Measurements from ENCODE around the gene SLC25A12. TPM values are rescaled to one million over a fixed set of nuclear protein-coding genes. Genes with fewer than 3 reads are reported as not detected.

Gene SLC25A12
- total and polyA plus RNA-seq, 9 of the 15 experiments (the other 6 are each of a cell fraction or from before 2014, with no cell fraction given) = 13.5 to 36.5 (median 21.7) TPM

DNA sequence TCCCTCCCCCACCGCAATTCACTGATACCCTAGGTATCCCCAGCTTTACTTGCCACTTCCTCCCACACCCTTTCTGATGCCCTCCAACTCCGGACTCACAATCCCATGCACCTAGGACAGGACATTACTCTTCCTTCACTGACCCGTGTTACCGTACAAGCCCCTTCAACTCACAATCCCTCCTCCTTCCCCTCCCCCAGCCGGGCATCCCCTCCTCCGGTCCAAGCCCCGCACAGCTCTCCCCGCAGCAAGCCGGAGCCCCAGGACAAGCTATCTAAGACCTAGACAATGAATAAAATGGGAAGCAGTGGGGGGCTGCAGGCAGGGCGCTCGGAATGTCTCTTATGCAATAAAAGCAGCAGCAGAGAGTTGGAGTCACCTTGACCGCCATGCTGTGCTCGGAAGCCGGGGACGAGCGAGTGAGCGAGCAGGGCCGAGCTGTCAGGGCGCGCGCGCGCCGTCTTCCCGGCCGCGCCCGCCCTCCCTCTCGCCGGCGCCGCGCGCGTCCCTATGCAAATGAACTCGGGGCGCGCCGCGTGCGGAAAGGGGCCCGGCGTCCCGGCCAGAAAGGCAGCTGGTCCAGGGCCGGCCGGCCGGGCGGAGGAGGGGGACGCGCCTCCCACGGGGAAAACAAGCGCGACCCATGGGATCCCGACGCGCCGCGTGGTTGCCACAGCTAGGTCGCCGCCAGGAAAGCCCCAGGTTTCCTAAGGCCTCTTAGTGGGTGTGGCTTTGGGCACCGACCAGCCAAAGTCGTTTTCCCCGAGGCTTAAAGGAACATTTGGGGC lies at the start of gene SLC25A12 (continued):
- TF ChIP-seq NFIX (CRISPR knock-in tag; IDR thresholded peaks at IDR 0.05; ENCODE audit: low read depth) (no peak), ZSCAN29 (IDR thresholded peaks at IDR 0.05) (no peak), KLF13 (tag; IDR thresholded peaks at IDR 0.05; ENCODE audit: borderline replicate concordance, low read depth) (peak; percentile 45; the same call in 1 of the 2 replicates), CHCHD3 (CRISPR knock-in tag; IDR thresholded peaks at IDR 0.05) (no peak), ZKSCAN1 (IDR thresholded peaks at IDR 0.05; ENCODE audit: low read depth, low read length) (peak; percentile 47; the same call in 1 of the 2 replicates), NCOA6 (IDR thresholded peaks at IDR 0.05) (no peak), THRAP3 (IDR thresholded peaks at IDR 0.05; ENCODE audit: borderline replicate concordance) (no peak), ETS2 (tag; IDR thresholded peaks at IDR 0.05; ENCODE audit: borderline replicate concordance, poor library complexity, severe bottlenecking) (no peak), RBM14 (IDR thresholded peaks at IDR 0.05; ENCODE audit: borderline replicate concordance, insufficient read depth, low read depth, low read length) (no peak), ZNF134 (CRISPR knock-in tag; conservative IDR thresholded peaks at IDR 0.05) (no peak), XRCC3 (IDR thresholded peaks at IDR 0.05) (no peak), TCF3 (CRISPR knock-in tag; IDR thresholded peaks at IDR 0.05) (no peak)
- TF ChIP-seq, protein P1, sequence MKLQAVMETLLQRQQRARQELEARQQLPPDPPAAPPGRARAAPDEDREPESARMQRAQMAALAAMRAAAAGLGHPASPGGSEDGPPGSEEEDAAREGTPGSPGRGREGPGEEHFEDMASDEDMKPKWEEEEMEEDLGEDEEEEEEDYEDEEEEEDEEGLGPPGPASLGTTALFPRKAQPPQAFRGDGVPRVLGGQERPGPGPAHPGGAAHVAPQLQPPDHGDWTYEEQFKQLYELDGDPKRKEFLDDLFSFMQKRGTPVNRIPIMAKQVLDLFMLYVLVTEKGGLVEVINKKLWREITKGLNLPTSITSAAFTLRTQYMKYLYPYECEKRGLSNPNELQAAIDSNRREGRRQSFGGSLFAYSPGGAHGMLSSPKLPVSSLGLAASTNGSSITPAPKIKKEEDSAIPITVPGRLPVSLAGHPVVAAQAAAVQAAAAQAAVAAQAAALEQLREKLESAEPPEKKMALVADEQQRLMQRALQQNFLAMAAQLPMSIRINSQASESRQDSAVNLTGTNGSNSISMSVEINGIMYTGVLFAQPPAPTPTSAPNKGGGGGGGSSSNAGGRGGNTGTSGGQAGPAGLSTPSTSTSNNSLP (IDR thresholded peaks at IDR 0.05; ENCODE audit: borderline replicate concordance, low read depth, low read length) = no peak
- TF ChIP-seq, protein P2, sequence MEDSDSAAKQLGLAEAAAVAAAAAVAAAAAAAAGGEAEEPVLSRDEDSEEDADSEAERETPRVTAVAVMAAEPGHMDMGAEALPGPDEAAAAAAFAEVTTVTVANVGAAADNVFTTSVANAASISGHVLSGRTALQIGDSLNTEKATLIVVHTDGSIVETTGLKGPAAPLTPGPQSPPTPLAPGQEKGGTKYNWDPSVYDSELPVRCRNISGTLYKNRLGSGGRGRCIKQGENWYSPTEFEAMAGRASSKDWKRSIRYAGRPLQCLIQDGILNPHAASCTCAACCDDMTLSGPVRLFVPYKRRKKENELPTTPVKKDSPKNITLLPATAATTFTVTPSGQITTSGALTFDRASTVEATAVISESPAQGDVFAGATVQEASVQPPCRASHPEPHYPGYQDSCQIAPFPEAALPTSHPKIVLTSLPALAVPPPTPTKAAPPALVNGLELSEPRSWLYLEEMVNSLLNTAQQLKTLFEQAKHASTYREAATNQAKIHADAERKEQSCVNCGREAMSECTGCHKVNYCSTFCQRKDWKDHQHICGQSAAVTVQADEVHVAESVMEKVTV (CRISPR knock-in tag; IDR thresholded peaks at IDR 0.05) = 0 out of 2 replicates have a peak, but pooled peaks have one; percentile 13
- TF ChIP-seq, protein P3, sequence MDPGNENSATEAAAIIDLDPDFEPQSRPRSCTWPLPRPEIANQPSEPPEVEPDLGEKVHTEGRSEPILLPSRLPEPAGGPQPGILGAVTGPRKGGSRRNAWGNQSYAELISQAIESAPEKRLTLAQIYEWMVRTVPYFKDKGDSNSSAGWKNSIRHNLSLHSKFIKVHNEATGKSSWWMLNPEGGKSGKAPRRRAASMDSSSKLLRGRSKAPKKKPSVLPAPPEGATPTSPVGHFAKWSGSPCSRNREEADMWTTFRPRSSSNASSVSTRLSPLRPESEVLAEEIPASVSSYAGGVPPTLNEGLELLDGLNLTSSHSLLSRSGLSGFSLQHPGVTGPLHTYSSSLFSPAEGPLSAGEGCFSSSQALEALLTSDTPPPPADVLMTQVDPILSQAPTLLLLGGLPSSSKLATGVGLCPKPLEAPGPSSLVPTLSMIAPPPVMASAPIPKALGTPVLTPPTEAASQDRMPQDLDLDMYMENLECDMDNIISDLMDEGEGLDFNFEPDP (CRISPR knock-in tag; IDR thresholded peaks at IDR 0.05) = no peak
- TF ChIP-seq, protein P4, sequence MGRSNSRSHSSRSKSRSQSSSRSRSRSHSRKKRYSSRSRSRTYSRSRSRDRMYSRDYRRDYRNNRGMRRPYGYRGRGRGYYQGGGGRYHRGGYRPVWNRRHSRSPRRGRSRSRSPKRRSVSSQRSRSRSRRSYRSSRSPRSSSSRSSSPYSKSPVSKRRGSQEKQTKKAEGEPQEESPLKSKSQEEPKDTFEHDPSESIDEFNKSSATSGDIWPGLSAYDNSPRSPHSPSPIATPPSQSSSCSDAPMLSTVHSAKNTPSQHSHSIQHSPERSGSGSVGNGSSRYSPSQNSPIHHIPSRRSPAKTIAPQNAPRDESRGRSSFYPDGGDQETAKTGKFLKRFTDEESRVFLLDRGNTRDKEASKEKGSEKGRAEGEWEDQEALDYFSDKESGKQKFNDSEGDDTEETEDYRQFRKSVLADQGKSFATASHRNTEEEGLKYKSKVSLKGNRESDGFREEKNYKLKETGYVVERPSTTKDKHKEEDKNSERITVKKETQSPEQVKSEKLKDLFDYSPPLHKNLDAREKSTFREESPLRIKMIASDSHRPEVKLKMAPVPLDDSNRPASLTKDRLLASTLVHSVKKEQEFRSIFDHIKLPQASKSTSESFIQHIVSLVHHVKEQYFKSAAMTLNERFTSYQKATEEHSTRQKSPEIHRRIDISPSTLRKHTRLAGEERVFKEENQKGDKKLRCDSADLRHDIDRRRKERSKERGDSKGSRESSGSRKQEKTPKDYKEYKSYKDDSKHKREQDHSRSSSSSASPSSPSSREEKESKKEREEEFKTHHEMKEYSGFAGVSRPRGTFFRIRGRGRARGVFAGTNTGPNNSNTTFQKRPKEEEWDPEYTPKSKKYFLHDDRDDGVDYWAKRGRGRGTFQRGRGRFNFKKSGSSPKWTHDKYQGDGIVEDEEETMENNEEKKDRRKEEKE (IDR thresholded peaks at IDR 0.05; ENCODE audit: borderline replicate concordance in 1 of 2, control insufficient read depth in 1 of 2, low read depth in 2 of 2, low read length in 1 of 2) = no peak
- TF ChIP-seq, protein P5, sequence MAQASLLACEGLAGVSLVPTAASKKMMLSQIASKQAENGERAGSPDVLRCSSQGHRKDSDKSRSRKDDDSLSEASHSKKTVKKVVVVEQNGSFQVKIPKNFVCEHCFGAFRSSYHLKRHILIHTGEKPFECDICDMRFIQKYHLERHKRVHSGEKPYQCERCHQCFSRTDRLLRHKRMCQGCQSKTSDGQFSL (CRISPR knock-in tag; IDR thresholded peaks at IDR 0.05) = peak; percentile 55
- TF ChIP-seq, protein P5 (tag; IDR thresholded peaks at IDR 0.05) = no peak

All from K562 (cell line).